Naive B cell (primary cell): Measurements from ENCODE around the gene ASB14. TPM values are rescaled to one million over a fixed set of nuclear protein-coding genes. Genes with fewer than 3 reads are reported as not detected.

Experiments
- ATAC-seq, 2 donors: fragments of 150-1000 bp; cut with Tn5 transposase; 2 replicates each; pipeline ENCODE4 v1.10.0; 2021; ENCODE audit warnings: low read depth in 2 of 2, mild to moderate bottlenecking in 2 of 2, moderate library complexity in 2 of 2
- DNase-seq: peaks from one replicate; pipeline ENCODE4 v3.0.0; 2022
- H3K27ac Mint-ChIP-seq, 6 donors: one replicate each; pipeline ENCODE4 v1.8.0; 2020 to 2022; ENCODE audit warnings: mild to moderate bottlenecking in 6 of 6, mixed read lengths in 6 of 6, moderate library complexity in 5 of 6, inconsistent platforms in 2 of 6
- H3K27me3 Mint-ChIP-seq, 3 donors: one replicate each; pipeline ENCODE4 v1.8.0; 2021 to 2022; ENCODE audit warnings: mixed read lengths in 3 of 3, mild to moderate bottlenecking in 1 of 3
- H3K36me3 Mint-ChIP-seq, 2 donors: one replicate each; pipeline ENCODE4 v1.8.0; 2020 to 2022; ENCODE audit warnings: mixed read lengths in 2 of 2, inconsistent platforms in 1 of 2, mild to moderate bottlenecking in 1 of 2
- H3K4me1 Mint-ChIP-seq, 3 donors: one replicate each; pipeline ENCODE4 v1.8.0; 2020 to 2022; ENCODE audit warnings: mixed read lengths in 3 of 3, inconsistent platforms in 1 of 3, mild to moderate bottlenecking in 1 of 3, moderate library complexity in 1 of 3
- H3K4me3 Mint-ChIP-seq, 8 donors: one replicate each; pipeline ENCODE4 v1.8.0; 2020 to 2022; ENCODE audit warnings: mild to moderate bottlenecking in 8 of 8, mixed read lengths in 8 of 8, moderate library complexity in 8 of 8, inconsistent platforms in 2 of 8
- H3K9me3 Mint-ChIP-seq, 7 donors: one replicate each; pipeline ENCODE4 v1.8.0; 2020 to 2022; ENCODE audit warnings: mixed read lengths in 7 of 7, mild to moderate bottlenecking in 5 of 7, inconsistent platforms in 2 of 7, moderate library complexity in 1 of 7
- polyA plus RNA-seq, 6 donors: library from polyadenylated mRNA; unstranded; fragments of 300-500 nt; fragmentation: Illumina TruSeq; gene quantifications; one replicate each; pipeline ENCODE4 v1.2.3, GENCODE V29; 2021; ENCODE audit warnings: low read depth in 6 of 6

Gene ASB14
- polyA plus RNA-seq, 6 donors from 2014 or later = 0.49 to 2.7 (median 1.7) TPM

DNA sequence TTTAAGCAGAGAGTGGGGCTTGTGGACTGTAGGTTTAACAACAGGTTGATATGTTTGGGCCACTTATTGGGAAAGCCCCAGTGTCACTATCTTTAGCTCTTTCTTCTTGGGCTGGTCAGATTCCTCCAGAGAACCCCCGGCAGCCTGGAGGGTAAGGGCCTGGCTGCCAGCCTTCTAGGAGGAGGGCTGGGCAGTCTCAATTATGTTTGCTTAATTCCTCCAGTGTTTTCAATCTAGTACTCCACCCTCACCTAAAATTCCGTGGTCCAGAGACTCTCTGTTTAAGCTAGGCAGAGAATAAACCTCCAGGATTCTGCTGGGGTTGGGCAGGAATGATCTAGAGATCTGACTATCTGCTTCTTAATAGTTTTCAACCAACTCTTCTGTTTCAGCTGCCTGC is 5.3 kb downstream of the ASB14 start:
- DNase-seq = no peak
- ATAC-seq = no peak

GRCh38 chr3:57283334-57283733 is 9.2 kb downstream of the ASB14 start:
- Mint-ChIP-seq H3K27ac (peak overlapping the region in 1 of 6 donors; percentile 26), H3K9me3 (peaks cover 0 to 5% (median 4%) of the 10 kb centered on the region in 7 donors), H3K4me1 (no peaks in the 10 kb centered on the region), H3K27me3 (no peaks in the 10 kb centered on the region), H3K36me3 (no peaks in the 10 kb centered on the region), H3K4me3 (no peak overlapping the region)
- ATAC-seq (no peak), DNase-seq (no peak)

More for the DNA sequence above, 5.3 kb downstream of the ASB14 start:
- peak overlapping the region in 1 of 8 donors; percentile 42 for H3K4me3 Mint-ChIP-seq
- no peak overlapping the region for H3K27ac Mint-ChIP-seq
- H3K36me3 Mint-ChIP-seq = no peaks in the 10 kb centered on the region
- peaks cover 0 to 2% (median 0%) of the 10 kb centered on the region in 7 donors for H3K9me3 Mint-ChIP-seq
- no peaks in the 10 kb centered on the region for H3K4me1 Mint-ChIP-seq
- H3K27me3 Mint-ChIP-seq = peaks cover 0 to 8% (median 0%) of the 10 kb centered on the region in 3 donors

DNA sequence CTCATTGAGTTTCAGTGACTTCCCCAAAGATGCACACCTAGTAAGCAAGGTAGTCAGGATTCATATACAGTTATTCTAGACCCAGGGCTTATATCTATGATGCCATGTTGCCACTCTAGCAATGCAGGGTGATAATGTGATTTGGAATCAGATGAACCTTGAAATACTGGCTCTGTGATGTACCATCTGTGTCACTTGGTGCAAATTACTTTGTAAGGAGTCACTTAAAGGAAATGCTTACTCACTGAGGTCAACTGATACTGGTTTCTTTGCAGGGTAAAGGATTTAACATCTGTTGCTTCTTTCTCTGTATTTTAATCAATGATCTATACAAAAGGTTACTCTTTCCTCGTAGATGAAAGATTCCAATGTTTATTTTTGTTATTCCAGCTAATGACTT is 10.8 kb downstream of the ASB14 start:
- no peak for ATAC-seq
- DNase-seq = no peak
- no peaks in the 10 kb centered on the region for H3K36me3 Mint-ChIP-seq
- no peak overlapping the region for H3K27ac Mint-ChIP-seq
- H3K27me3 Mint-ChIP-seq = no peaks in the 10 kb centered on the region
- no peak overlapping the region for H3K4me3 Mint-ChIP-seq
- H3K4me1 Mint-ChIP-seq = no peaks in the 10 kb centered on the region
- H3K9me3 Mint-ChIP-seq = peaks cover 0 to 5% (median 4%) of the 10 kb centered on the region in 7 donors

DNA sequence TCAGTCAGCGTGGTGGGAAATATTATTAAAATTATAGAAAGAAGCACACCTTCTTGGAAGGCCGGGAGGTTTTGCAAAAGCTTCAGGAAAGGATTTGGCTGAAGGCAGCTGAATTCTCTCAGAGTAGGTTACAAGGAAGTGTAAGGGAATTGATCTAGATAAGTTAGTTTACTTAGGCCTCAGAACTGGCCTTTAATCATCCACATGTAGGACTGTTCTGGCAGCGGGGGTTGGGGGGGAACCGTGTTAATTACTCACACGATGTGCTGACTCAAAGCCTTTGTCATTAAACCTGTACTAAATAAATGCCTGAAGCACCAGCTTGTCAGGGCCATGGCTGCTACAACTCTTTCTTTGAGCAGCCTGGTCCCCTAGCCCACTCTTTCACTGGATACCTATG is 12.8 kb downstream of the ASB14 start:
- Mint-ChIP-seq H3K27me3 (no peaks in the 10 kb centered on the region), H3K4me1 (no peaks in the 10 kb centered on the region)

GRCh38 chr3:57278237-57278636 is 14.2 kb downstream of the ASB14 start:
- ATAC-seq (no peak), DNase-seq (no peak)
- H3K27ac Mint-ChIP-seq = peak overlapping the region in 1 of 6 donors; percentile 72
- peaks cover 0 to 5% (median 4%) of the 10 kb centered on the region in 7 donors for H3K9me3 Mint-ChIP-seq
- H3K4me3 Mint-ChIP-seq = no peak overlapping the region
- H3K4me1 Mint-ChIP-seq = no peaks in the 10 kb centered on the region
- no peaks in the 10 kb centered on the region for H3K27me3 Mint-ChIP-seq
- no peaks in the 10 kb centered on the region for H3K36me3 Mint-ChIP-seq

More for the DNA sequence above, 12.8 kb downstream of the ASB14 start:
- Mint-ChIP-seq H3K27ac (no peak overlapping the region), H3K36me3 (no peaks in the 10 kb centered on the region), H3K9me3 (peaks cover 0 to 5% (median 4%) of the 10 kb centered on the region in 7 donors), H3K4me3 (no peak overlapping the region)
- no peak for DNase-seq
- ATAC-seq = no peak

GRCh38 chr3:57275393-57275792 is 17.1 kb downstream of the ASB14 start:
- H3K27ac Mint-ChIP-seq = no peak overlapping the region
- DNase-seq (no peak), ATAC-seq (no peak)
- peaks cover 0 to 5% (median 3%) of the 10 kb centered on the region in 7 donors for H3K9me3 Mint-ChIP-seq
- H3K27me3 Mint-ChIP-seq = no peaks in the 10 kb centered on the region
- no peak overlapping the region for H3K4me3 Mint-ChIP-seq
- H3K4me1 Mint-ChIP-seq = no peaks in the 10 kb centered on the region
- H3K36me3 Mint-ChIP-seq = peaks cover 7 to 8% of the 10 kb centered on the region in 2 donors

DNA sequence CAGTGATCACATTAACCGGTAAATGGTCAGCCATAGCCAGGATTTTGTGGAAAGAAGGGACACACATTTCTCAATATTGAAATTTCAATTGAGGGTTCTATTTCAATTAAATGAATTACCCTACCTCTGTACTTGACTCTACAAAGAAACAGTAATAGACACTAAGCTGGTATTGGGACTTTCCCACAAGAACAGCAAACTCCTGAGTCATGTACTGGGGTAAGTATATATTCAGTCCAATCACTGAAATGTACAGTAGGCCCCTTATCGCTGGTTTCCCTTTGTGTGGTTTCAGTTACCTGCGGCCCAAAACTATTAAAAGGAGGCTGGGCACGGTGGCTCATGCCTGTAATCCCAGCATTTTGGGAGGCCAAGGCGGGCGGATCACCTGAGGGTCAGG is 17.6 kb downstream of the ASB14 start:
- H3K36me3 Mint-ChIP-seq = peaks cover 7 to 8% of the 10 kb centered on the region in 2 donors
- peaks cover 0 to 5% (median 2%) of the 10 kb centered on the region in 7 donors for H3K9me3 Mint-ChIP-seq
- H3K27me3 Mint-ChIP-seq = no peaks in the 10 kb centered on the region
- H3K4me3 Mint-ChIP-seq = no peak overlapping the region
- H3K4me1 Mint-ChIP-seq = no peaks in the 10 kb centered on the region
- no peak overlapping the region for H3K27ac Mint-ChIP-seq
- ATAC-seq (no peak), DNase-seq (no peak)

DNA sequence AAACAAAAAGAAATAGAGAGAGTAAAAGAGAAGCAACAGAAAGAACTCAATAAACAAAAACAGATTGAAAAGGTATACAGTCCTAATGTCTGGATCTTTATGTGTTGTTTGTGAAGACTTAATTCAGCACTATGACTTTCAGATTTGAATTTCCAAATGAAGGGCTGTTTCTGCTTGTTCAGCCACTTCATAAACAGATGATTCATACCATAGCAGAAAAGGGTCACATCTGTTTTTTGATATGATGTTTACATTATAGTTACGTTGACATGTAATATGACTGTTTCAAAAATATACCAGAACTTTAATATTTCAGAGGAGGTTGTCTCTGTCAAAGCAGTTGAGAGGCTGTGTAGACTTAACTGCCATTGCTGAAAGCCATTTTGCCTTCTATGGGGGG is 24.1 kb downstream of the ASB14 start:
- ATAC-seq = no peak

DNA sequence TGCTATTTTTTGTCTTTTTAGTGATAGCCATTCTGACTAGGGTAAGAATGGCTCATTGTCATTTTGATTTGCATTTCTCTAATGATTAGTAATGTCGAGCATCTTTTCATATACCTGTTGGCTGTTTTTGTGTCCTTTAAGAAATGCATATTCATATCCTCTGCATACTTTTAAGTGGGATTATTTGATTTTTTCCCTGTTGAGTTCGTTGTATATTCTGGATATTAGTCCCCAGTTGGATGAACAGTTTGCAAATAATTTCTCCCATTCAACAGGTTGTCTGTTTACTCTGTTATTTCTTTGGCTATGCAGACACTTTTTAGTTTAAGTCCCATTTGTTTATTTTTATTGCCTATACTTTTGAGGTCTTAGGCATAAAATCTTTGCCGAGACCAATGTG is 30.6 kb downstream of the ASB14 start:
- Mint-ChIP-seq H3K27ac (peak overlapping the region in 2 of 6 donors; percentile 67 to 82), H3K36me3 (peaks cover 64 to 74% of the 10 kb centered on the region in 2 donors), H3K4me1 (peaks cover 0 to 12% (median 12%) of the 10 kb centered on the region in 3 donors)

More for the DNA sequence above, 24.1 kb downstream of the ASB14 start:
- Mint-ChIP-seq H3K4me3 (no peak overlapping the region), H3K9me3 (peaks cover 0 to 7% (median 2%) of the 10 kb centered on the region in 7 donors), H3K27ac (peak overlapping the region in 1 of 6 donors; percentile 3), H3K27me3 (no peaks in the 10 kb centered on the region), H3K36me3 (peaks cover 42 to 56% of the 10 kb centered on the region in 2 donors), H3K4me1 (peaks cover 0 to 12% (median 12%) of the 10 kb centered on the region in 3 donors)
- no peak for DNase-seq

GRCh38 chr3:57261119-57261518 is 31.4 kb downstream of the ASB14 start:
- Mint-ChIP-seq H3K27ac (peak overlapping the region in 2 of 6 donors; percentile 0 to 2), H3K27me3 (no peaks in the 10 kb centered on the region), H3K4me3 (no peak overlapping the region), H3K9me3 (peaks cover 0 to 15% (median 5%) of the 10 kb centered on the region in 7 donors), H3K4me1 (peaks cover 0 to 6% (median 4%) of the 10 kb centered on the region in 3 donors), H3K36me3 (peaks cover 56 to 67% of the 10 kb centered on the region in 2 donors)
- DNase-seq = no peak
- no peak for ATAC-seq

More for the DNA sequence above, 30.6 kb downstream of the ASB14 start:
- DNase-seq = no peak
- no peak for ATAC-seq
- Mint-ChIP-seq H3K4me3 (no peak overlapping the region), H3K27me3 (no peaks in the 10 kb centered on the region), H3K9me3 (peaks cover 0 to 15% (median 5%) of the 10 kb centered on the region in 7 donors)

DNA sequence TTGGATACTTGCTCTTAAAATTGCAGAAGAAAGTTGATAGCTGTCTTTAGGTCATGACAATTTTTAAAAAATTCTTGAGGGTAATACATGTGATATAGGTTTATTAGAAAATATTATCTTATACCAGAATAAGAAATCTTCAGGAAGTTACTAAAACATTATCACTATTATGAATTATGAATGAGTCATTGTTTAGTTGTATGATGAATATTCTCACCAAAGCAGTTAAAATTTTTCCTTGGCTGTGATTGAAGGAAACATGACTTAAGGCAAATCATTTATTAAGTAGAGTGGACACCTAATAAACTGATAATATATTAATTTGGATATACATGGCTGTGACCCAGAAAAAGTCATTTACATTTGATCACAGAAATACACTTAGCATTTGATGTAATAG is 34.8 kb downstream of the ASB14 start:
- DNase-seq (no peak), ATAC-seq (no peak)
- H3K27me3 Mint-ChIP-seq = no peaks in the 10 kb centered on the region
- peaks cover 0 to 1% (median 0%) of the 10 kb centered on the region in 3 donors for H3K4me1 Mint-ChIP-seq
- peaks cover 0 to 5% (median 2%) of the 10 kb centered on the region in 7 donors for H3K9me3 Mint-ChIP-seq
- no peak overlapping the region for H3K4me3 Mint-ChIP-seq
- H3K27ac Mint-ChIP-seq = peak overlapping the region in 1 of 6 donors; percentile 48
- H3K36me3 Mint-ChIP-seq = peaks cover 24 to 43% of the 10 kb centered on the region in 2 donors

DNA sequence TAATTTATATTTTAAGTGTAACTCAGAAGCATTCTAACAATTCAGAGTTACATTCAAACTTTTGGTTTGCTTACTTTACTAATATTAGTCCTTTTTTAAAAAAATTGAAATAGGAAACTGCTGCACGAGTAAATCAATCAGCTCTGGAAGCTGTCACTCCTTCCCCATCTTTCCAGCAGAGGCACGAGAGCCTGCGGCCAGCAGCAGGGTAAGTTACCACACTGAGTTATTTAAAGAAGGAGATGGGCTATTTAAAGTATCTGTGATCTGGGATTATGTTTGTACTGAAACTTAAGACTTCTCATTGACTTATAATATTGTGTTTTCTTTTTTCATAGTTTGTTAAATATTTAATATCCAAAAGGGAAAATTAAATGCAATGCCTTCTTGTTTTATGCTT is 35.6 kb downstream of the ASB14 start:
- H3K4me3 Mint-ChIP-seq = no peak overlapping the region
- H3K27me3 Mint-ChIP-seq = no peaks in the 10 kb centered on the region

DNA sequence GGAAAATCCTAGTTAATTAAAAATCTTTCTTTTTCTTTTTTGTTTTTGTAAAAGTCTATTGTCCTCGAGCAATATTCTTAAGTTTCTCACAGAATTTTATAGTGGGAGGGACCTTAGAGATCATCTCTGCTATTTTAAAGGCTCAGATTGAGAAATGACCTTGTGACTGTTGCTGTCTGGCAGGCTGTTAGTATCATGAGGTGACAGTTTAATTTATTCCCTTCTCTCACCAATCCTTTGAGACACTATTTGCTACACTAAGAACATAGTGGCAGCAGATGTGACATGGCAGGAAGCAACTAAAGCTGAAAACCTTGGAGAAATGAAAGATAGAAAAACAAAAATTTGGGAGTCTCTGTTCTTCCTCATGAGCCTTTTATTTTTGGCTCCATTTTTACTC is 40.1 kb downstream of the ASB14 start:
- Mint-ChIP-seq H3K36me3 (peaks cover 17% of the 10 kb centered on the region in 2 donors), H3K9me3 (no peaks in the 10 kb centered on the region), H3K27me3 (no peaks in the 10 kb centered on the region), H3K4me3 (no peak overlapping the region), H3K4me1 (peaks cover 0 to 1% (median 0%) of the 10 kb centered on the region in 3 donors), H3K27ac (peak overlapping the region in 5 of 6 donors; percentile 3 to 39 (median 21))
- ATAC-seq = no peak
- no peak for DNase-seq

More for the DNA sequence above, 35.6 kb downstream of the ASB14 start:
- DNase-seq = no peak
- ATAC-seq = no peak
- Mint-ChIP-seq H3K36me3 (peaks cover 19 to 35% of the 10 kb centered on the region in 2 donors), H3K27ac (peak overlapping the region in 1 of 6 donors; percentile 17), H3K4me1 (peaks cover 0 to 1% (median 0%) of the 10 kb centered on the region in 3 donors), H3K9me3 (peaks cover 0 to 4% (median 0%) of the 10 kb centered on the region in 7 donors)

DNA sequence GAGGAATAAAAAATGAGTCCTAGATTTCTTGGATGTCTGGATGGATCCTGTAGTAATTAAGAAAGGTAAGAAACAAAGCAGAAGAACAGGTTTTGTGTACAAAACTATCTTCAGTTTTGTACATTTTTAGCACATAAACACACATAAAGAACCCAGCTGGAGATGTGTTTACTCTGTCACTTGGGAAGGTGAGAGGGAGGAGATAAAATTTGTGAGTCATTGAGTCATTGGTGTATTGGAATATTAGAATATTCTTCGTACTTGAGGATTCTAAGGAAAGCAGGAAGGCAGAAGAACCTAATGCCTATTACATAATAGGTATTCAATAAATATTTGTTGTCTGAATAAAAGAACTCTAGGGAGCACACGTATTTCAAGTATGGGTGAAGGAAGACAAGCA is 47.5 kb downstream of the ASB14 start:
- Mint-ChIP-seq H3K27me3 (no peaks in the 10 kb centered on the region), H3K36me3 (peaks cover 46 to 49% of the 10 kb centered on the region in 2 donors), H3K4me1 (peaks cover 0 to 6% (median 0%) of the 10 kb centered on the region in 3 donors), H3K9me3 (no peaks in the 10 kb centered on the region), H3K4me3 (no peak overlapping the region), H3K27ac (peak overlapping the region in 3 of 6 donors; percentile 15 to 69 (median 53))
- ATAC-seq (no peak), DNase-seq (no peak)
